HCT116 (cell line): Measurements from ENCODE around the gene COTL1. TPM values are rescaled to one million over a fixed set of nuclear protein-coding genes. Genes with fewer than 3 reads are reported as not detected.

Source experiments
- ATAC-seq: fragments of 200-7000 bp; cut with Tn5 transposase; 2 replicates; pipeline ENCODE4 v1.9.1; 2020; ENCODE audit warnings: mild to moderate bottlenecking, moderate library complexity
- BruUV-seq: library from RNA; stranded (reverse); fragments of 400-500 nt; replicated peaks from 2 replicates; lab custom pipeline; 2021; lab: Mats Ljungman, UMichigan
- CTCF ChIA-PET: fragments of 300-600 bp; sonication (Branson Sonifier 250); formaldehyde crosslinking; loops from one replicate; lab custom pipeline; 2021; ENCODE audit warnings: antibody characterized with exemption; lab: Charles Lee
- POLR2A ChIA-PET: fragments of 300-600, 350-600 bp; sonication (Branson Sonifier 250); formaldehyde crosslinking; loops from one replicate; lab custom pipeline; 2021; ENCODE audit warnings: antibody characterized with exemption; lab: Charles Lee
- RAD21 ChIA-PET, 2 experiments: fragments of 300-600 bp; sonication (Branson Sonifier 250); formaldehyde crosslinking; loops; one replicate each; lab custom pipeline; 2023; ENCODE audit warnings: low total read pairs in 2 of 2; ENCODE audit not compliant: uncharacterized antibody in 2 of 2, unreplicated experiment in 2 of 2, low non-redundant PET in 1 of 2; lab: Charles Lee
- DNase-seq: peaks from one replicate; pipeline ENCODE4 v3.0.0-alpha.2; 2010; ENCODE audit warnings: low read depth, low spot score
- H2AFZ ChIP-seq: fragments of 200-600 bp; shearing (Covaris generic), sonication (generic); 2 replicates; pipeline ENCODE4 v1.6.1; 2017; ENCODE audit warnings: low read depth, mixed run types, mixed read lengths, antibody characterized with exemption, low read length; ENCODE audit not compliant: poor library complexity, severe bottlenecking
- H3K27ac ChIP-seq: 2 replicates; pipeline ENCODE4 v1.5.1; 2012; ENCODE audit warnings: low read depth, low read length
- H3K27me3 ChIP-seq: fragments of 200-600 bp; sonication (generic); 2 replicates; pipeline ENCODE4 v1.6.1; 2016; ENCODE audit warnings: mixed run types, low read length, mixed read lengths; ENCODE audit not compliant: insufficient read depth
- H3K36me3 ChIP-seq, 2 experiments: fragments of 200-500 bp in 1 of 2; fragments of 200-600 bp in 1 of 2; sonication (Bioruptor generic) in 1 of 2; sonication (generic) in 1 of 2; 2 replicates each; pipeline versions ENCODE4 v1.5.1 to v1.6.1; 2014 to 2016; ENCODE audit warnings: low read length in 2 of 2, inconsistent platforms in 1 of 2, mixed read lengths in 1 of 2, mixed run types in 1 of 2; ENCODE audit not compliant: insufficient read depth in 2 of 2, control insufficient read depth in 1 of 2
- H3K4me1 ChIP-seq, 2 experiments: fragments of 200-600 bp in 1 of 2; sonication (generic) in 1 of 2; 2 replicates each; pipeline versions ENCODE4 v1.5.1 to v1.6.1; 2012 to 2017; ENCODE audit warnings: low read length in 2 of 2, inconsistent platforms in 1 of 2, mild to moderate bottlenecking in 1 of 2, mixed read lengths in 1 of 2, mixed run types in 1 of 2, moderate library complexity in 1 of 2; ENCODE audit not compliant: insufficient read depth in 2 of 2, control insufficient read depth in 1 of 2
- H3K4me2 ChIP-seq: fragments of 200-600 bp; sonication (generic); 2 replicates; pipeline ENCODE4 v1.6.1; 2017; ENCODE audit warnings: mixed run types, low read length, mixed read lengths
- H3K4me3 ChIP-seq, 2 experiments: fragments of 200-600 bp in 1 of 2; sonication (generic) in 1 of 2; replicated peaks in 1 of 2; 2 replicates each; pipeline ENCODE4 v1.5.1; 2011 to 2016; ENCODE audit warnings: low read length in 2 of 2, control low read depth in 1 of 2, low read depth in 1 of 2, mild to moderate bottlenecking in 1 of 2, mixed read lengths in 1 of 2, mixed run types in 1 of 2
- H3K79me2 ChIP-seq: fragments of 200-600 bp; sonication (generic); 2 replicates; pipeline ENCODE4 v1.6.1; 2017; ENCODE audit warnings: mild to moderate bottlenecking, mixed run types, low read length, moderate library complexity, mixed read lengths; ENCODE audit not compliant: insufficient read depth
- H3K9ac ChIP-seq: fragments of 200-600 bp; sonication (generic); 2 replicates; pipeline ENCODE4 v1.6.1; 2016; ENCODE audit warnings: low read length, mixed read lengths
- H3K9me2 ChIP-seq: fragments of 200-600 bp; sonication (generic), shearing (Covaris generic); 2 replicates; pipeline ENCODE4 v1.6.1; 2017; ENCODE audit warnings: mixed run types, mild to moderate bottlenecking, moderate library complexity; ENCODE audit not compliant: insufficient read depth
- H3K9me3 ChIP-seq, 2 experiments: fragments of 200-500 bp in 1 of 2; fragments of 200-600 bp in 1 of 2; sonication (Bioruptor generic) in 1 of 2; sonication (generic) in 1 of 2; 2 replicates each; pipeline ENCODE4 v1.6.1; 2014 to 2017; ENCODE audit warnings: low read length in 2 of 2, mixed read lengths in 2 of 2, inconsistent platforms in 1 of 2, low read depth in 1 of 2, mild to moderate bottlenecking in 1 of 2, mixed run types in 1 of 2, moderate library complexity in 1 of 2; ENCODE audit not compliant: control insufficient read depth in 1 of 2, insufficient read depth in 1 of 2
- H4K20me1 ChIP-seq: fragments of 200-600 bp; sonication (generic), shearing (Covaris generic); 2 replicates; pipeline ENCODE4 v1.6.1; 2017; ENCODE audit warnings: mixed run types, mild to moderate bottlenecking, moderate library complexity; ENCODE audit not compliant: insufficient read depth
- ATF3 ChIP-seq: IDR thresholded peaks from 2 replicates; pipeline ENCODE4 v1.6.1; 2012
- EGR1 ChIP-seq: IDR thresholded peaks from 2 replicates; pipeline ENCODE4 v1.6.1; 2012; ENCODE audit warnings: low read depth
- EZH2 ChIP-seq: fragments of 200-600 bp; sonication (generic); IDR thresholded peaks from 2 replicates; pipeline ENCODE4 v1.6.1; 2017; ENCODE audit warnings: antibody characterized with exemption, mixed run types
- SIN3A ChIP-seq: IDR thresholded peaks from 2 replicates; pipeline ENCODE4 v1.6.1; 2012; ENCODE audit warnings: low read depth
- YY1 ChIP-seq: IDR thresholded peaks from 2 replicates; pipeline ENCODE4 v1.6.1; 2011; ENCODE audit warnings: low read length, low read depth, moderate library complexity, mild to moderate bottlenecking; ENCODE audit not compliant: insufficient replicate concordance; ENCODE audit errors: extremely low read depth
- ZFX ChIP-seq: fragments of 450-650 bp; IDR thresholded peaks from 2 replicates; pipeline ENCODE4 v1.6.1; 2017
- ZNF274 ChIP-seq: fragments of 200-500 bp; sonication (Bioruptor generic); IDR thresholded peaks from 2 replicates; pipeline ENCODE4 v1.6.1; 2014; ENCODE audit warnings: mild to moderate bottlenecking, low read depth, low read length, inconsistent platforms
- intact Hi-C: fragments of 100-400 bp; cut with micrococcal nuclease; formaldehyde crosslinking; loops from 2 replicates; pipeline ENCODE4 v1.10.0; 2022
- total RNA-seq: library from RNA; stranded (reverse); gene quantifications from one replicate; pipeline ENCODE4 v1.2.1, GENCODE V29; 2021; ENCODE audit not compliant: unreplicated experiment

COTL1 gene
- total RNA-seq, 1 experiment from 2014 or later = 276 TPM

GRCh38 chr16:84570739-84571403 is 47.0 kb downstream of the COTL1 start (continued):
- TF ChIP-seq YY1 (no peak), ATF3 (no peak)

- ATAC-seq = no peak
- Histone ChIP-seq H3K79me2 (peaks cover 42% of the 10 kb centered on the region; the same call in 1 of the 2 replicates), H3K4me1 (peaks cover 0 to 9% of the 10 kb centered on the region in 2 experiments; a peak in 1 of 4 replicates), H3K4me2 (no peak overlapping the region), H4K20me1 (no peaks in the 10 kb centered on the region), H2AFZ (no peak overlapping the region), H3K9me2 (no peaks in the 10 kb centered on the region), H3K9me3 (peaks cover 0 to 13% of the 10 kb centered on the region in 2 experiments; a peak in 1 of 4 replicates)
- BruUV-seq = no TSS peak
- CTCF ChIA-PET = no interaction called here
- intact Hi-C loops = no loop called here
- TF ChIP-seq ATF3 (no peak), ZFX (no peak), EZH2 (no peak)
- TF ChIP-seq, all 23 proteins: peak for 0
- no peak for DNase-seq
- Histone ChIP-seq H3K9ac (no peak overlapping the region), H3K36me3 (peaks cover 0 to 27% of the 10 kb centered on the region in 2 experiments; a peak in 3 of 4 replicates), H3K4me3 (no peak overlapping the region), H3K27me3 (no peaks in the 10 kb centered on the region), H3K27ac (no peak overlapping the region)
- RAD21 ChIA-PET = no interaction called here
- POLR2A ChIA-PET = no interaction called here
Measured at GRCh38 chr16:84569382-84569987, 48.4 kb downstream of the COTL1 start.

GRCh38 chr16:84568066-84568465 is 49.8 kb downstream of the COTL1 start:
- ChIA-PET CTCF (no interaction called here), POLR2A (no interaction called here), RAD21 (no interaction called here)
- Histone ChIP-seq H3K4me3 (no peak overlapping the region), H3K9me2 (no peaks in the 10 kb centered on the region), H3K79me2 (peaks cover 42% of the 10 kb centered on the region; the same call in 1 of the 2 replicates), H4K20me1 (no peaks in the 10 kb centered on the region), H3K9ac (no peak overlapping the region), H3K27ac (no peak overlapping the region), H2AFZ (no peak overlapping the region)
- intact Hi-C loops = no loop called here
- DNase-seq = no peak
- no TSS peak for BruUV-seq
- TF ChIP-seq SIN3A (no peak), EGR1 (no peak), ATF3 (no peak), ZFX (no peak), ZNF274 (no peak), EZH2 (no peak)
- TF ChIP-seq, all 23 proteins: peak for 0
- Histone ChIP-seq H3K4me2 (no peak overlapping the region), H3K27me3 (no peaks in the 10 kb centered on the region), H3K4me1 (peaks cover 0 to 9% of the 10 kb centered on the region in 2 experiments; a peak in 1 of 4 replicates), H3K36me3 (peaks cover 0 to 27% of the 10 kb centered on the region in 2 experiments; a peak in 3 of 4 replicates), H3K9me3 (peaks cover 0 to 13% of the 10 kb centered on the region in 2 experiments; a peak in 1 of 4 replicates)
- no peak for ATAC-seq
